Cardiac fibroblast (primary cell): ENCODE results near the gene UPK1A.
"Not testable (repeated sequence)": the region's sequence is repeated elsewhere in the genome, so short reads cannot be mapped to it uniquely, and the experiment has no call there.

Experiments used
- DNase-seq, 2 donors: peaks; one replicate each; pipeline versions ENCODE4 v3.0.0 to v3.0.0-alpha.2; 2010; ENCODE audit warnings: low read depth in 2 of 2
- H3K4me3 ChIP-seq, 2 donors: replicated peaks in 1 of 2; 1 replicate in 1 of 2; 2 replicates in 1 of 2; pipeline ENCODE4 v1.5.1; 2011; ENCODE audit warnings: low read depth in 2 of 2, low read length in 2 of 2, mild to moderate bottlenecking in 2 of 2, moderate library complexity in 1 of 2
- TF ChIP-seq, protein P1 (sequence below): IDR thresholded peaks from one replicate; pipeline ENCODE4 v1.5.1; 2011; ENCODE audit warnings: low read depth, mild to moderate bottlenecking, low read length, inconsistent platforms

UPK1A gene

DNA sequence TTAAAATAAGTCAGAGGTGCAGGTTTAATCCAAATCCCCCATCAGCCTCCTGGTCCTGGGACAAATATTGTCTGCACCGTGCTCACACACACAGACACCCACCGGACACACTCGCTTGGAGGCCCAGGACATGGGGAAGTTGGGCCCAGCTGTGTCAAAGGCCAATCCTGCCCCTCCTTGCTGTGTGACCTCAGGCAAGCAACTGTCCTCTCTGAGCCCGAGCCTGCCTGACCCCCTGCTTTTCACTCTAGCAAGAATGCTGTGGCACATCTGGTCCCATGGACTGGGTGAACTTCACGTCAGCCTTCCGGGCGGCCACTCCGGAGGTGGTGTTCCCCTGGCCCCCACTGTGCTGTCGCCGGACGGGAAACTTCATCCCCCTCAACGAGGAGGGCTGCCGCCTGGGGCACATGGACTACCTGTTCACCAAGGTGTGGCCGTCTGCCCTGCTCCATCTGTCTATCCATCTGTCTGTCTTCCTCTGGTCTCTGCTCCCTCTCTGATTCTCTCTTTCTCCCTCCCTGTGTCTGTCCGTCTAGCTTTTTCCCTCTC lies 9.3 kb downstream of the UPK1A start:
- DNase-seq: no peak
- H3K4me3 ChIP-seq: no peak overlapping the region
- TF ChIP-seq, protein P1, sequence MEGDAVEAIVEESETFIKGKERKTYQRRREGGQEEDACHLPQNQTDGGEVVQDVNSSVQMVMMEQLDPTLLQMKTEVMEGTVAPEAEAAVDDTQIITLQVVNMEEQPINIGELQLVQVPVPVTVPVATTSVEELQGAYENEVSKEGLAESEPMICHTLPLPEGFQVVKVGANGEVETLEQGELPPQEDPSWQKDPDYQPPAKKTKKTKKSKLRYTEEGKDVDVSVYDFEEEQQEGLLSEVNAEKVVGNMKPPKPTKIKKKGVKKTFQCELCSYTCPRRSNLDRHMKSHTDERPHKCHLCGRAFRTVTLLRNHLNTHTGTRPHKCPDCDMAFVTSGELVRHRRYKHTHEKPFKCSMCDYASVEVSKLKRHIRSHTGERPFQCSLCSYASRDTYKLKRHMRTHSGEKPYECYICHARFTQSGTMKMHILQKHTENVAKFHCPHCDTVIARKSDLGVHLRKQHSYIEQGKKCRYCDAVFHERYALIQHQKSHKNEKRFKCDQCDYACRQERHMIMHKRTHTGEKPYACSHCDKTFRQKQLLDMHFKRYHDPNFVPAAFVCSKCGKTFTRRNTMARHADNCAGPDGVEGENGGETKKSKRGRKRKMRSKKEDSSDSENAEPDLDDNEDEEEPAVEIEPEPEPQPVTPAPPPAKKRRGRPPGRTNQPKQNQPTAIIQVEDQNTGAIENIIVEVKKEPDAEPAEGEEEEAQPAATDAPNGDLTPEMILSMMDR: no peak

DNA sequence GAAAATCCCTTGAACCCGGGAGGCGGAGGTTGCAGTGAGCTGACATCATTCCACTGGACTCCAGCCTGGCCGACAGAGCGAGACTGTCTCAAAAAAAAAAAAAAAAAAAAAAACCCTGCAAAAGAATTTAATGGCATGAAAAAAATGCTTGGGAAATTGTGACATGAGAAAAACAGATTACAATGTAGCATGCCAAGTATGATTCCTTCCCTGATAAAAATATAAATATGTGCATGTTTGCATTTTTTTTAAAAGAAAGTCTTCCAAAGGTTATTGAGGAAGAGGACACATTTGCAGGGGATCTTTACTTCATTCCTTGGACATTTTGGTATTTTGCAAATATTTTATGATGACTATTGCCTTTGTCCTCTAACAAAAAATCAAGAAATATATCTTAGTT lies 23.5 kb downstream of the UPK1A start:
- H3K4me3 ChIP-seq: no peak overlapping the region
- TF ChIP-seq, protein P1: no peak
- peak in 1 of 2 donors; percentile 8 for DNase-seq

DNA sequence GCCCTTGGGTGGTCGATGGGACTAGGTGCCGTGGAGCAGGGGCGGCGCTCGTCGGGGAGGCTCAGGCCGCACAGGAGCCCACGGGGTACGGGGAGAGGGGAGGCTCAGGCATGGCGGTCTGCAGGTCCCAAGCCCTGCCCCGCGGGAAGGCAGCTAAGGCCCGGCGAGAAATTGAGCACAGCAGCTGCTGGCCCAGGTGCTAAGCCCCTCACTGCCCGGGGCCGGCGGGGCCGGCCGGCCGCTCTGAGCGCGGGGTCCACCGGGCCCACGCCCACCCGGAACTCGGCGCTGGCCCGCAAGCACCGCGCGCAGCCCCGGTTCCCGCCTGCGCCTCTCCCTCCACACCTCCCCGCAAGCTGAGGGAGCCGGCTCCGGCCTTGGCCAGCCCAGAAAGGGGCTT lies 24.8 kb downstream of the UPK1A start:
- H3K4me3 ChIP-seq, DNase-seq: not testable (repeated sequence)

DNA sequence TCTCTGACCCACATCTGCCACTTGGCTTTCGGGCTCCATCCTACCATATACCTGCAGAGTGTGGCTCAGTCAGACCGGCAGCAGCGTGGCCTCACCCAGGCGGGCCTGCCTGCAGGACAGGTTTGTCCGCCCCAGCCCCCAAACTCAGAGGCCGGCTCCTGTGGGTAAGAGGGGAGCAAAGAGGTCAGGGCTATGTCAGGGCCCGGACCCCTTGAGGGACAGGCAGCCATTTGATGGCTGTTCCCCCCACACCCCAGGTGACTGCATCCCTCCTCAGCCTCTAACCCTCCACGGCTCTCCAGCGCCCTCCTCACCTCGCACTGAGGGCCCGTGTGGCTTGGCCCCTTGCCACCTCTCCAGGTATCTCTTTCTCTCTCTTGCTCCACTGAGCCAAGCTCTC lies 25.7 kb downstream of the UPK1A start:
- TF ChIP-seq, protein P1: no peak
- DNase-seq: no peak
- H3K4me3 ChIP-seq: no peak overlapping the region

DNA sequence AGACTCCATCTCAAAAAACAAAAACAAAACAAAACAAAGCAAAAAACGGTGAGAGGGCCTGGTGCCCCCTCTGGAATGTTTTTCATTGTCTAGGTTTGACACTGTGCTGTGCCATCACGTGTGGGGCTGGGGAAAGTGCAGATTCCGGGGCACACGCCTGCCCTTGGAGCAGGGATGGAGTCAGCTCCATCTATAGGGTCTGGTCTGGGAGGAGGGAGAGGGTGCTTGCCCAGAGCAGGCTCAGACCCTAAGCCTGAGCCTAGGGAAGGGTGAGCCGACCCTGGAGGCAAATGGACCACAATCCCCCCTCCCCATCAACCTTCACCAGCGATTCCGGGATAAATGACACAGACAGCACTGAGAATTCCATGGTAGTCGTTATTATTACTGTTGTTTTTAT lies 27.1 kb downstream of the UPK1A start:
- DNase-seq: no peak
- TF ChIP-seq, protein P1: no peak
- H3K4me3 ChIP-seq: no peak overlapping the region

DNA sequence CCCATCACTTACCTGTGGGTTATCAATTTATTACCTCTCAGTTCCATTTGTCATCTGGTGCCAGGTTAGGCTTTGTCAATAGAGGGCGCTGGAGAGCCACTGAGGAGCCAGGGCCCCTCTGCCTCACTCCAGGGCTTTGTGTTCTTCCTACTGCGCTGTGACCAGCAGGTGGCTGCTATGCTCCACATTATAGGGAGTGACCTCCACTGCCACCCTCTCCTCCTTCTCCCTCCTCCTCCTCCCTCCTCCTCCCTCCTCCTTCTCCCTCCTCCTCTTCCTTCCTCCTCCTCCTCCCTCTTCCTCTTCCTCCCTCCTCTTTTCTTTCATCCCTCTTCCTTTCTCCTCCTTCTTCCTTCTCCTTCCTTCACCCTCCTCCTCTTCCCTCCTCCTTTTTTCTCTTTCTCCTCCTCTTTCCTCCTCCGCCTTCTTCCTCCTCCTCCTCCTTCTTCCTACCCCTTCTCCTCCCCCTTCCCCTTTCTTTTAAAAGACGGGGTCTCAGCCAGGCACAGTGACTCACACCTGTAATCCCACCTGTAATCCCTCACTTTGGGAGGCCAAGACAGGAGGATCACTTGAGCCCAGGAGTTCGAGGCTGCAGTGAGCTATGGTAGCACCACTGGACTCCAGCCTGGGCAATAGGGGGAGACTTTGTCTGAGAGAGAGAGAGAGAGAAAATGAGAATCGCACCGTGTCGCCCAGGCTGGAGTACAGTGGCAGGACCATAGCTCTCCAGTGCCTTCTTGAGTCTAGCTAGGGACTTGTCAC lies 27.7 kb downstream of the UPK1A start:
- no peak overlapping the region for H3K4me3 ChIP-seq
- DNase-seq: peak; percentile 87 to 90
- TF ChIP-seq, protein P1: peak; percentile 99

DNA sequence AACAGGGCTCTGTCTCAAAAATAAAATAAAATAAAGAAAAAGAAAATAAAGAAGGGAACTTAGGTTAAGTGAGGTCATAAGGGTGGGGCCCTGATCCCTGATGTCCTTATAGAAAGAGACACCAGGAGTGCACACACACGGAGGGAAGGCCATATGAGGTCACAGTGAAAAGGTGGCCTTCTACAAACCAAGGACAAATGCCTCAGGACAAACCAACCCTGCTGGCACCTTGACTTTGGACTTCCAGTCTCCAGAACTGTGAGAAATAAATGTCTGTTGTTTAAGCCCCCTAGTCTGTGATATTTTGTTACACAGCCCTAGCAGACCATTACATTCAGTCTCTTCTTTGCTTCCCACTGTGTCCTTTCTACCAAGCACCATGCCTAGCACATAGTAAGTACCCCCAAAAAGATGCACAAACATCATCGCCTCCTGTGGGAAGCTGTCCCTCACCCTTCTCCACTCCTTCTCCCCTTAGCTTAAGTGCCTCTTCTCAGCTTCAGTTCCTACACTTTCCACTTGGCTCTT lies 29.6 kb downstream of the UPK1A start:
- DNase-seq: no peak
- TF ChIP-seq, protein P1: no peak
- H3K4me3 ChIP-seq: no peak overlapping the region
